ENCODE data around the gene SRD5A1.

Gene SRD5A1

DNA sequence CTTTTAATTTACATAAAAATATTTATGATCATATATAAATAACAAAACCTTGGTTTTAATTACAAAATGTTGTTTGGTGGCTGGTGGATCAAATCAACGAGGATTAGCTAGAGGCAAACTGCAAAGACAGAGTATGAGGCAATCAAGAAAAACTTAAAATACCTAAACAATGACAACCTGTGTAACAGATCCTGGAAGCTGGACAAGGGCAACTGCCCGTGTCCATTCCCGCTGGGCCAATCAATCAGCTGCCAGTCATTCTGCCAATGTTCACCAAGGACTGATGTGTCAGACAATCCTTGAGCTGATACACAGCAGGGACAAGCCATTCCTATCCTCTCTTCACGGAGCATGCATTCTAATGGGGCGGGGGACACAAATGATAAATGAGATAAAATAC is 76.8 kb downstream of the SRD5A1 start:
- DNase-seq (ENCODE audit: low read depth, low spot score) = no peak

DNA sequence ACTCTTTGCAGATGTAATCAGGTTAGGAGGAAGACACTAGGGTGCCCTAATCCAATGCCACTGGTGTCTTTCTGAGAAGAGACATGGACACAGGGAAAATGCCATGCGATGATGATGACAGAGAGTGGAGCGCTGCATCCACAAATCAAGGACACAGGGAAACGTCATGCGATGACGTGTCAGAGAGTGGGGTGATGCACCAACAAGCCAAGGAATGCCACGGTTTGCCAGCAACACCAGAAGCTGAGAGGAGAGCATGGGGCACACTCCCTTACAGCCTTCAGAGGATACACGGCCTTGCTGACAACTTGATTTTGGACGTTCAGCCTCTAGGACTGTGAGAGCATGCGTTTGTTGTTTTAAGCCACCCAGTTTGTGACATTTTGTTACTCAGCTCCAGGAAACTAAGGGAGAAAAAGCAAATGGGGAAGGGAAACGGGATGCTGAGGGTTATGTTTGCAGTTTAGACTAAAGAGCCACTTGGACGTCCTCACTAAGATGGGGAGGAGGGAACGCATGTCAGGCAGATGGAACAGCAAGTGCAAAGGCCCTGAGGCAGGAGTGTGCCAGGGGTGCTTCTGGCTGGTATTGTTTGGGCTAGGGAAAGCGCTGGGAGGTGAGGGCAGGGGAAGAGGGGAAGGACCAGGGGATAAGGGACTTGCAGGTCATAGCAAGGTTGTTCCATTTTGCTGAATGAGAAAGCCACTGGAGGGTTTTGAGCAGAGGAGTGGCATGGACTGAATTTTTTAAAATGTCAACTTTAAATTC is 77.5 kb downstream of the SRD5A1 start:
- DNase-seq (ENCODE audit: low read depth, low spot score) = no peak
- H3K27ac ChIP-seq = no peak overlapping the region

More for the DNA sequence above, 76.8 kb downstream of the SRD5A1 start:
- no peak overlapping the region for H3K27ac ChIP-seq

GRCh38 chr5:6711409-6712141 is 78.3 kb downstream of the SRD5A1 start:
- DNase-seq (ENCODE audit: low read depth, low spot score) = no peak

DNA sequence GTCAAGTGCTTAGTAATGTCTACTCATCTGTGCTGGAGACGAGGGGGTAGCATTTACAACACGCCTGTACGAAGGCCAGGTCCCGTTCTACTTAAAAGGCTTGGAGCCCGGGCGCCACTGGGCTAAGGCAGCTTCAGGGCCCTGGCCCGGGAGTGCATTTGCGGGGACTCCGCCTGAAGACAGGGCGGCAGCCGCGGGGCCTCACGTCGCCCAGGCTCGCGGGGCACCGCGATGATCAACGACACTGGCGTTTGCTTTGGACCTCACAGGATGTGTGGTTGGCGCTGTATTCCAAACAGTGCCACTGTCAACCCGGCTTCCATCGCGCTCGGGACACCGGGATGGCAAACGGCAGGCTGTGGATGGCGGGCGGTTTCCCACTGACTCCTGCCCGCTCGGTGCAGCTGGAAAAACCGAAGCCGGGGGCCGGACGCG is 78.9 kb downstream of the SRD5A1 start:
- peak overlapping the region; percentile 95 for H3K27ac ChIP-seq
- no peak for DNase-seq (ENCODE audit: low read depth, low spot score)

More at GRCh38 chr5:6711409-6712141, 78.3 kb downstream of the SRD5A1 start:
- H3K27ac ChIP-seq = peak overlapping the region; percentile 95

DNA sequence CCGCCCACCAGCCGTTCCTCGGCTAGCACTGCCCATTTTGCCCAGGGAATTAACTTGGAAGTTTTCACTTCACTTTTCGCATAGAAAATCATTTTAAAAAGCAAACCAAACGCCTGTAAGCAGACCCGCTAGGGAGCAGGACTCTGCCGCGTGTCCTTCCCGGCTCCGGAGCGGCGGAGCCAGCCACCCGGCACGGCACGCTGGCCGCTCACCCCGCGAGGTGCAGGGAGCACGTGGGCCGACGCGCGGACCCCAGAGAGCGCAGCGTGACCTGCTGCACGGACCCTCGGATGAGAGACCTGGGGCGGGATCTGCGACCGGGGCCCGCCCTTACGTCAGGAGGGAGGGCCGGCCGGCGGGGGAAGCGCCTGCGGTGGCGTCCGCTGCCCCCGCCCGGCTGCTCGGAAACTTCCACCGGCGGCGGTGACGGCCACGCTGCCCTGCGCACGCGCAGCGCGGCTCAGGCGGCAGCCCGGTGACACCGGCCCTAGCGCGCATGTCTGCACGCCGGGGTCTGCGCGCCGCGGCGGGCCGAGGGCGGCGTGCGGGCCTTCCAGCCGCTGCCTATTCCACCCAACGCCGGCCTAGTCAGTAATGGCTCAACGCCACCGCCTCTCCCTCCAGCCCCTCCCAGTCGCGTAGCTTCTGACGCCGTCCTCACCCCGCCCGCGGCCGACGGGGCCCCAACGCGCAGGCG is 79.5 kb downstream of the SRD5A1 start:
- peak; percentile 69 for DNase-seq (ENCODE audit: low read depth, low spot score)
- peak overlapping the region; percentile 95 for H3K27ac ChIP-seq

DNA sequence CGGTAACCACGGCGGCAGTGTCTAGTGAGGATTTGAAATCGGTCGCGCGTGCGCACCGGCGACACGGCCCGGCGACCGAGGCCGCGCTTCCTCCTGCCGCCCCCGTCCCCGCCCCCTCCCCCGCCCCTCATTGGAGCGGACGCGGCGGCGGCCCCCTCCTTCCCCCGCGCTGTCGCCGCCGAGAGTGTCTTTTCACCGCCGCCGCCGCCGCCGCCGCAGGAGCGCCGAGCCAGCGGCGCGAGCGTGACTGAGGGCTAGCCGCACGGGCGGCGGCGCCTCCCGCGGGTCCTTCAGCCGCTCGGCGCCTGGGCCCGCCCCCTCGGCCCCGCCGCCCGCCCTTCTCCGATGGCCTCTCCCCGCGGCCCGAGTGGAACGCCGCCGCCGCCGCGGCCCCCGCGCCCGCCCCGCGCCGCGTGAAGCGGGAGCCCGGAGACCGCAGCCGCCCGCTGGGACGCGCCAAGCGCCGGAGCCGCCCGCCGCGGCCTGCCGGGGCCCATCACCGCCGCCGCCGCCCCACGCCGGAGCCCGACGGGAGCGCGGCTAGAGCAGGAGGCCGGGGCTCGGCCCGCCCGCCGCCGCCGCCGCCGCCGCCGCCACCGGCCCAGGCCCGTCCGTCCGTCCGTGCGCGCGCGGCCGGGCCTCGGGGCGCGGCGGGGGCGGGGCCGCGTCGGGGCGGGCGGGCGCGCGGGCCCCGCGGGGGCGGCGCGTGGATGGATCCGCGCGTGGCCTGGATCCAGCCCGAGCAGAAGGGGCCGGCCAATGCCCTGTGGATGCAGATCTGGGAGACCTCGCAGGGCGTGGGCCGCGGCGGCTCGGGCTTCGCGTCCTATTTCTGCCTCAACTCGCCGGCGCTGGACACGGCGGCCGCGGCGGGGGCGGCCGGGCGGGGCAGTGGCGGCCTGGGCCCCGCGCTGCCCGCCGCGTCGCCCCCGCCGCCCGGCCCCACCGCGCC is 80.3 kb downstream of the SRD5A1 start, which contains the start of gene TENT4A:
Gene TENT4A (plus strand): TSS at position 159 of the 952 bp plus-strand sequence. CDS start 552 bp downstream, at position 711.
- H3K27ac ChIP-seq = peak within 1 kb of the TSS; percentile 95
- DNase-seq (ENCODE audit: low read depth, low spot score) = no peak

DNA sequence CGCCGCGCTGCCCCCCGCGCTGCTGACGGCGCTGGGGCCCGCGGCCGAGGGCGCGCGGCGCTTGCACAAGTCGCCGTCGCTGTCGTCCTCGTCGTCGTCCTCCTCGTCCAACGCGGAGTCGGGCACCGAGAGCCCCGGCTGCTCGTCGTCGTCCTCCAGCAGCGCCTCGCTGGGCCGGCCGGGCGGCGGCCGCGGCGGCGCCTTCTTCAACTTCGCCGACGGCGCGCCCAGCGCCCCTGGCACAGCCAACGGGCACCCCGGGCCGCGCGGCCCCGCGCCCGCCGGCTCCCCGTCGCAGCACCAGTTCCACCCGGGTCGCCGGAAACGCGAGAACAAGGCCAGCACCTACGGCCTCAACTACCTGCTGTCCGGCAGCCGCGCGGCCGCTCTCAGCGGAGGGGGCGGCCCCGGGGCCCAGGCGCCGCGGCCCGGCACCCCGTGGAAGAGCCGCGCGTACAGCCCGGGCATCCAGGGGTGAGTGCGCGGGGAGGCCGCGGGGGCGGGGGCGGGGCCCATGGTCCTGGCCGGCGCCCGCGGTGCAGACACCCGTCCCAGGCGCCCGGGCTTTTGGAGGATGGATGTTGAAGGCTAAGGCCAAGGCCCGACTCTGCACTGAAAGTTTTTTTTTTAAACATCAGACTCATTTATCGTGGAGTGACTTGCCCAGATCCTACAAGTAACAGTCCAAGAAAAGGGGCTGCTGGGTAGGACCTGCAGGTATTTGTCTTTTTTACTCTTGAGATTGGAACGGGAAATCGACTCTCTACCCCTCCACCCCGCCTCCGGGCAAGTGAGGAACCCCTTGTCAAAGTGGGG is 81.2 kb downstream of the SRD5A1 start:
- no peak for DNase-seq (ENCODE audit: low read depth, low spot score)
- H3K27ac ChIP-seq = peak overlapping the region; percentile 95

DNA sequence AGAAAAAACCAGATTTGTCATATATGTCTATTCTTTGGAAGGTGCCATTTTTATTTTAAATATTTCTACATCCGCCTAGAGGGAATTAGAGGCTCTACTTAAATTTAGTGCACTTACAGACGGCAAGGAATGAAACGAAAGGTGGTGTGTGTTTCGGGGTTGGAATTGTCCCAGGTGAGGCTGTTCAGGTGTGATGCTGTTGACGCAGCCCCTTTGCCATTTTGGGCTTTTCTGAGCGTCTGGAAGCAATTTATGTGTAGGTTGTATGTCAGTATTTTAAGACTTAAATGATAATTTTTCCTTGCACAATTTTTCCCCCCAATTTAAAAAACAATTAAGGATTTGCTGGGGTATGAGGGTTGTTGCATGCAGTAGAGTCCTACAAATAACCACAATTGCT is 82.0 kb downstream of the SRD5A1 start:
- no peak overlapping the region for H3K27ac ChIP-seq
- DNase-seq (ENCODE audit: low read depth, low spot score) = no peak

GRCh38 chr5:6715758-6716628 is 82.8 kb downstream of the SRD5A1 start:
- H3K27ac ChIP-seq = no peak overlapping the region
- no peak for DNase-seq (ENCODE audit: low read depth, low spot score)

GRCh38 chr5:6716629-6717149 is 83.4 kb downstream of the SRD5A1 start:
- no peak overlapping the region for H3K27ac ChIP-seq
- DNase-seq (ENCODE audit: low read depth, low spot score) = no peak

- no peak overlapping the region for H3K27ac ChIP-seq
- DNase-seq (ENCODE audit: low read depth, low spot score) = no peak
Measured at GRCh38 chr5:6717247-6717646, 84.0 kb downstream of the SRD5A1 start.

- no peak for DNase-seq (ENCODE audit: low read depth, low spot score)
- no peak overlapping the region for H3K27ac ChIP-seq
Measured at GRCh38 chr5:6717687-6718086, 84.4 kb downstream of the SRD5A1 start.

- no peak for DNase-seq (ENCODE audit: low read depth, low spot score)
- H3K27ac ChIP-seq = no peak overlapping the region
Measured at GRCh38 chr5:6718161-6718681, 85.0 kb downstream of the SRD5A1 start.

DNA sequence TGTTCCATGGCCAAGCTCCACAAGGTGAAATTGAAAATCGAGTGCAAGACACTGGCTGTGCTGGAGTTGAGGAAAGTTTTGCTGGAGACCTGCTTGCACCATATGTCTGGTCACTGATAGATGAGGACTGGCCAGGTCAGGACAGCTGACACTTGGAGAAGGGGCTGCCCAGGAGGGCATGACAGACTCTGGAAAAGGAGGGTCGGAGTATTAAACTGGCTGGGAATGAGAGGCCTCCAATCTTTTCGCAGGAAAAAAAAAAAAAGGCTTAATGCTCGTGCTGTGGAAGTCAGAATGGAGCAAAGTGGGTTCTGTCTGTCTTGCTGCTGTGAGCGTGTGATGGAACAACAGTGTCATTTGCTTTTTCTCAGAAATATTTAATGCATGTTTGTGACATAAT is 85.5 kb downstream of the SRD5A1 start:
- no peak overlapping the region for H3K27ac ChIP-seq
- DNase-seq (ENCODE audit: low read depth, low spot score) = no peak

GRCh38 chr5:6719417-6719816 is 86.2 kb downstream of the SRD5A1 start:
- H3K27ac ChIP-seq = no peak overlapping the region
- DNase-seq (ENCODE audit: low read depth, low spot score) = no peak

DNA sequence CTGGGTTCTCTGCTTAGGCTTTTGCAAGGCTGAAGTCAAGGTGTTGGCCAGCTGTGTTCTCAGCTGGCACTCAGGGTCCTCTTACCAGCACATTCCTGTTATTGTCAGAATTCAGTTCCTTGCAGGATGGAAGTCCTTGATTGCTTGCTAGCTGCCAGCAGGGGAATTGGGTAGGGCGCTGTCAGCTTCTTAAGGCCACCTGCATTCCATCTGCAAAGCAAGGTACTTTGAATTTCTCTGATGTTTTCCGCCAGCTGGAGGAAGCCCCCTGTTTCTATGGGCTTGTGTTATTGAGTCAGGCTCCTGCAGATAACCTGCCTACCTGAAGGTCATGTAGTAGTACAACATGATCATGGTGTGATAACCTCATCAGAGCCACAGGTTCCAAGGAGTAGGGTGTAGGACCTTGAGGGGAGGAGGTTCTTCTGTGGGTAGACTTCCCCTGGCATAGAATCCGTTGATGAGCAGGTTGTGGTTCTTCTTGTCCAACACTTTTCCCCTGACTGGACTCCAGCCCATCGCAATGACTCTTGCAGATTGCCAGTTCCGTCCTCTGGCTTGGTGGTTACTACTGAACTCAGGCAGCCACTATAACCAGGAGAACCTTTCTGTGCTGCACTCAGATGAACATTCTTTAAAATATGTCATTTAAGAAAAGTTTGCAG is 86.8 kb downstream of the SRD5A1 start:
- no peak for DNase-seq (ENCODE audit: low read depth, low spot score)
- H3K27ac ChIP-seq = no peak overlapping the region

GRCh38 chr5:6720561-6720921 is 87.3 kb downstream of the SRD5A1 start:
- no peak for DNase-seq (ENCODE audit: low read depth, low spot score)
- H3K27ac ChIP-seq = no peak overlapping the region

Data from epithelial cell of prostate (primary cell).